ENCODE data around the gene SH2D4B. TPM values are rescaled to one million over a fixed set of nuclear protein-coding genes. Genes with fewer than 3 reads are reported as not detected.

SH2D4B gene
- total and polyA plus RNA-seq, 2 of the 13 experiments (the other 11 are each of a cell fraction or from before 2014, with no cell fraction given): not detected

GRCh38 chr10:80603516-80603915, 65.8 kb downstream of the SH2D4B start:
- CTCF ChIA-PET (ENCODE audit: low intra/inter-chr PET ratio, low total read pairs): no interaction called here
- intact Hi-C loops (cut with micrococcal nuclease; ENCODE audit: unreplicated experiment): no loop called here
- WGBS (ENCODE audit: low lambda C conversion rate): 76% methylated on average over 18 of the region's 27 CpGs
- Histone ChIP-seq H3K9ac (ENCODE audit: insufficient read depth, low read depth, low read length) (no peak overlapping the region), H3K9me3 (ENCODE audit: low read length) (no peaks in the 10 kb centered on the region), H3K4me1 (ENCODE audit: insufficient read depth, low read length) (no peaks in the 10 kb centered on the region), H3K4me2 (ENCODE audit: low read depth, low read length) (no peak overlapping the region), H3K79me2 (ENCODE audit: insufficient read depth, low read length) (no peaks in the 10 kb centered on the region), H4K20me1 (ENCODE audit: insufficient read depth, low read length) (no peaks in the 10 kb centered on the region), H3K27me3 (ENCODE audit: control insufficient read depth in 1 of 2, insufficient read depth in 2 of 2, low read length in 2 of 2) (peaks cover 1 to 8% of the 10 kb centered on the region in 2 experiments; a peak in 4 of 5 replicates), H3K36me3 (replicated peaks in 1 of 2; ENCODE audit: control insufficient read depth in 1 of 2, insufficient read depth in 2 of 2, low read length in 2 of 2) (no peaks in the 10 kb centered on the region), H2AFZ (ENCODE audit: low read length) (no peak overlapping the region), H3K27ac (ENCODE audit: extremely low read length, insufficient read depth, low read length) (no peak overlapping the region), H3K4me3 (replicated peaks in 1 of 3; ENCODE audit: insufficient read depth in 1 of 3, low read depth in 2 of 3, low read length in 3 of 3) (no peak overlapping the region)
- FAIRE-seq: no peak
- in situ Hi-C loops (cut with HindIII; ENCODE audit: extremely low pct_ligation_motif_present, low pct_unique_long_range_greater_than_20kb): no loop called here
- no peak for ATAC-seq
- TF ChIP-seq CERS6 (CRISPR knock-in tag; IDR thresholded peaks at IDR 0.05) (no peak), RARG (CRISPR knock-in tag; IDR thresholded peaks at IDR 0.05; ENCODE audit: low read depth) (no peak), HIVEP1 (CRISPR knock-in tag; IDR thresholded peaks at IDR 0.05) (no peak), CENPX (CRISPR knock-in tag; IDR thresholded peaks at IDR 0.05) (no peak), ZNF136 (CRISPR knock-in tag; IDR thresholded peaks at IDR 0.05; ENCODE audit: low read depth) (no peak), DNMT3B (CRISPR knock-in tag; conservative IDR thresholded peaks at IDR 0.05) (no peak), ZNF607 (CRISPR knock-in tag; IDR thresholded peaks at IDR 0.05; ENCODE audit: borderline replicate concordance) (no peak), ZKSCAN5 (CRISPR knock-in tag; IDR thresholded peaks at IDR 0.05) (no peak)
- POLR2A ChIA-PET: no interaction called here
- no TSS peak for BruUV-seq (replicated peaks)
- DNase-seq (ENCODE audit: low spot score): no peak

DNA sequence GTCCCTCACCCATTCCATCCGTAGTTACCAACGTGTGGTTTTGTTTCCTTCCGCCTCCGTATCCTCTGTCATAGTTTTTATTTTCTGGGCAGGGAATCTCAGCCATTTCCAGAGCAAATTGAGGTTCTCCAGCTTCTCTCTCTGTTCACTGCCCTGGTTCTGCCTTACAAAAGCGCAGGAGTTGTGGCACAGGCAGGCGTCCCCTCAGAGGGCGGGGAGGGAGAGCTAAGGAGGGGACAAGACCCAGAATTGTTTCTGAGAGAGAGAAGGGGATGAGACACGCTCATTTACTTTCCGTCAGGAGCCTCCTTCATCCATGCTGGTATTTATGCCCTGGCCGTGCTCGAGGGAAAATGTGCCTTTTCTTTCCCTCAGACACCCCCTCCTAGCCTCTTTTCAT, 71.0 kb downstream of the SH2D4B start:
- H3K9me3 ChIP-seq (ENCODE audit: low read length): no peaks in the 10 kb centered on the region
- CTCF ChIA-PET (ENCODE audit: low intra/inter-chr PET ratio, low total read pairs): no interaction called here
- no peaks in the 10 kb centered on the region for H3K36me3 ChIP-seq (replicated peaks in 1 of 2; ENCODE audit: control insufficient read depth in 1 of 2, insufficient read depth in 2 of 2, low read length in 2 of 2)
- H2AFZ ChIP-seq (ENCODE audit: low read length): no peak overlapping the region
- H3K4me3 ChIP-seq (replicated peaks in 1 of 3; ENCODE audit: insufficient read depth in 1 of 3, low read depth in 2 of 3, low read length in 3 of 3): no peak overlapping the region
- H3K79me2 ChIP-seq (ENCODE audit: insufficient read depth, low read length): no peaks in the 10 kb centered on the region
- no peaks in the 10 kb centered on the region for H3K4me1 ChIP-seq (ENCODE audit: insufficient read depth, low read length)
- 38% methylated on average over 11 of the region's 11 CpGs for WGBS (ENCODE audit: low lambda C conversion rate)
- POLR2A ChIA-PET: no interaction called here
- ATAC-seq (no peak), DNase-seq (ENCODE audit: low spot score) (no peak), FAIRE-seq (no peak)
- no peaks in the 10 kb centered on the region for H4K20me1 ChIP-seq (ENCODE audit: insufficient read depth, low read length)
- no peak overlapping the region for H3K4me2 ChIP-seq (ENCODE audit: low read depth, low read length)
- no TSS peak for BruUV-seq (replicated peaks)
- in situ Hi-C loops (cut with HindIII; ENCODE audit: extremely low pct_ligation_motif_present, low pct_unique_long_range_greater_than_20kb) (no loop called here), intact Hi-C loops (cut with micrococcal nuclease; ENCODE audit: unreplicated experiment) (no loop called here)
- peaks cover 2 to 4% of the 10 kb centered on the region in 2 experiments; a peak in 3 of 5 replicates for H3K27me3 ChIP-seq (ENCODE audit: control insufficient read depth in 1 of 2, insufficient read depth in 2 of 2, low read length in 2 of 2)
- no peak overlapping the region for H3K9ac ChIP-seq (ENCODE audit: insufficient read depth, low read depth, low read length)
- H3K27ac ChIP-seq (ENCODE audit: extremely low read length, insufficient read depth, low read length): no peak overlapping the region
- TF ChIP-seq, protein P1, sequence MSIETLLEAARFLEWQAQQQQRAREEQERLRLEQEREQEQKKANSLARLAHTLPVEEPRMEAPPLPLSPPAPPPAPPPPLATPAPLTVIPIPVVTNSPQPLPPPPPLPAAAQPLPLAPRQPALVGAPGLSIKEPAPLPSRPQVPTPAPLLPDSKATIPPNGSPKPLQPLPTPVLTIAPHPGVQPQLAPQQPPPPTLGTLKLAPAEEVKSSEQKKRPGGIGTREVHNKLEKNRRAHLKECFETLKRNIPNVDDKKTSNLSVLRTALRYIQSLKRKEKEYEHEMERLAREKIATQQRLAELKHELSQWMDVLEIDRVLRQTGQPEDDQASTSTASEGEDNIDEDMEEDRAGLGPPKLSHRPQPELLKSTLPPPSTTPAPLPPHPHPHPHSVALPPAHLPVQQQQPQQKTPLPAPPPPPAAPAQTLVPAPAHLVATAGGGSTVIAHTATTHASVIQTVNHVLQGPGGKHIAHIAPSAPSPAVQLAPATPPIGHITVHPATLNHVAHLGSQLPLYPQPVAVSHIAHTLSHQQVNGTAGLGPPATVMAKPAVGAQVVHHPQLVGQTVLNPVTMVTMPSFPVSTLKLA (IDR thresholded peaks at IDR 0.05): no peak
- TF ChIP-seq BHLHE40 (IDR thresholded peaks at IDR 0.05; ENCODE audit: low read length) (no peak), ZBTB39 (CRISPR knock-in tag; IDR thresholded peaks at IDR 0.05) (no peak), ZBTB37 (CRISPR knock-in tag; IDR thresholded peaks at IDR 0.05) (no peak), KDM2A (CRISPR knock-in tag; IDR thresholded peaks at IDR 0.05; ENCODE audit: borderline replicate concordance, low read depth) (no peak)

Data from HepG2 (cell line).